8988T (cell line): ENCODE results near the gene RAB44.

Experiments
- DNase-seq: peaks from one replicate; pipeline ENCODE4 v3.0.0; 2011

RAB44 gene

GRCh38 chr6:36755435-36756348 lies 58.1 kb downstream of the RAB44 start:
- DNase-seq = peak; percentile 65

DNA sequence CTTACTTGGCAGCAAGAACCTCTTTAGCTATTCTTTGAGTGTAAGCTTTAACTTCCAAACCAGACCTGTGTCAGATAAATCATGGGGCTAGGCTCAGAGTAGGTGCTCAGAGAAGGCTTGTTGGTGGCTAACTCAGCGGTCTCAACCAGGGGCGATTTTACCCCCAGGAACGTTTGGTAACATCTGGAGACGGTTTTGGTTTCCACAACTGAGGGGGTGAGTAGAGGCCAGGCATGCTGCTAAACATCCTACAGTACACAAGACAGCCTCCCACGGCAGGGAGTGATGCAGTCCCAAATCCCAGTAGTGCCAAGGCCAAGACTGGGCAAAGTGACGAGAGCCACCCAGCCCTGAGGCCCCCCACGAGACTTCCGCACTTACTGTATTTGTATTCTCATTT lies 59.2 kb downstream of the RAB44 start:
- DNase-seq = no peak

DNA sequence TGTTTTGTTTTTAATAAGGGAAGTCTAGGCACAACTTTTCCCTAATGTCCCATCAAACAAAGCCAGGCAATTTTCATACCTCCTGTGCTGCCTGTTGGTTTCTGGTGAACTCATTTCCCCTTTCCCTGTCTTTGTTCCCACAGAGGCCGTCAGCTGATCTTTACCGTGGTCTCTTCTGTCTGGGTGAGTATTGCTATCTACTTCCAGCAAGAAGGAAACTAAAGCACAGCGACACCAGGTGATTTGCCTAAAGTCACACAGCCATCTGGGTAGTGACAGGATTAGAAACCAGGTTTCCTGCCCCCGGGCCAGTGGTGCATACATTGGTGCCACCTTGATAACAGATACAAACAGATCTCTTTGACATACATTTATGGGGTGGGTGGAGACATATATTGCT lies 59.6 kb downstream of the RAB44 start:
- DNase-seq = no peak

DNA sequence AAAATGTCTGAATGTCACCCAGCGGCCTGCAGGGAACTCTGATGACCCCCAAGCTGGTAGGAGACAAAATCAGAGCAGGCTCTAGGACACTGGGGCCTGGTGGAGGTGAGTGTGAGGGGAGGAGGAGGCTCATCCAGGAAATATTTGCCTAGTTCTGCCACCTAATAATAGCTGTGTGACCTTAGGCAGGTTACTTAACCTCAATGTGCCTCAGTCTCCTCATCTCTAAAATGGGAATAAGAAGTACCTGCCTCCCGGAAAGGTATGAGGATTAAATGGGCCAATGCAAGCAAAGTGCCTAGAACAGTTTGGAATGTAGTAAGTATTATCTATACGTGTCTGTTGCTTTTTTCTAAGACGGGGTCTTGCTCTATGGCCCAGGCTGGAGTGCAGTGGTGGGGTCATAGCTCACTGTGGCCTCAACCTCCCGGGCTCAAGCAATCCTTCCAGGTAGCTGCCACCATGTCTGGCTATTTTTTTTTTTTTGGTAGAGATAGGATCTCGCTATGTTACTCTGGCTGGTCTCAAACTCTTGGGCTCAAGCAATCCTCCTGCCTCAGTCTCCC lies 60.4 kb downstream of the RAB44 start:
- DNase-seq = no peak

GRCh38 chr6:36758516-36759147 lies 61.0 kb downstream of the RAB44 start:
- no peak for DNase-seq

GRCh38 chr6:36759148-36759759 lies 61.6 kb downstream of the RAB44 start:
- peak; percentile 97 for DNase-seq

GRCh38 chr6:36760685-36761435 lies 63.2 kb downstream of the RAB44 start:
- DNase-seq = no peak

DNA sequence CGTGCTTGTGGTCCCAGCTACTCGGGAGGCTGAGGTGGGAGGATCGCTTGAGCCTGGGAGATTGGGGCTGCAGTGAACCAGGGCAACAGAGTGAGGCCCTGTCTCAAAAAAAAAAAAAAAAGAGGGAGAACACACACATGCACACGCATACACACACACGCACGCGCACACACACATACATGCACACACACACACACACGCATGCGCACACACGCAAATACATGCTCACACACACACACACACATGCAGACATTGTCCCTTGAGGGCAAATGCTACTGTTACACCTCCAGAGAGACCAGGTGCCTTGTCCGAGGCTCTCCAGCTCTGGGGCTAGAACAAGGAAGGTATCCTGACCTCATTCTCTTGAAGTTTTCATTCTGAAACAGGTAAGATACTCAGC lies 64.5 kb downstream of the RAB44 start:
- no peak for DNase-seq

DNA sequence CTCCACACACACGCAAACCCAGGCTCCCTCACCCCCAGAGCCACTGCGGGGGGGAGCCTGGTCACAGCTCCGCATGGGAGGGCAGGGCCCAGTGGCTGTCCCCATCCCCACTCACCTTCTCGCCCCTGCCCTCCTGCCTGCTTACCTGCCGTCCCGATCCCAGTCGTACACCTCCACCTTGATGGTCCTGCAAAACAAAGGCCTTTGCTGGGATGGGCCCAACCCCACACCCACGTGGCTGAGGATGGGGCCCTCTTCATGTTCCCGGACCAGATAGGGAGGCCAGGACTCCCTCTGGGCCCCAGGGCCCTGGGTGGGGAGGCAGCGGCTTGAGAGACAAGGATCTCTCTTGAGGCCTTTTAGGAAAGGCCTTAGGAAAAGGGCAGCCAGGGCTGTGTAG lies 67.6 kb downstream of the RAB44 start:
- no peak for DNase-seq

DNA sequence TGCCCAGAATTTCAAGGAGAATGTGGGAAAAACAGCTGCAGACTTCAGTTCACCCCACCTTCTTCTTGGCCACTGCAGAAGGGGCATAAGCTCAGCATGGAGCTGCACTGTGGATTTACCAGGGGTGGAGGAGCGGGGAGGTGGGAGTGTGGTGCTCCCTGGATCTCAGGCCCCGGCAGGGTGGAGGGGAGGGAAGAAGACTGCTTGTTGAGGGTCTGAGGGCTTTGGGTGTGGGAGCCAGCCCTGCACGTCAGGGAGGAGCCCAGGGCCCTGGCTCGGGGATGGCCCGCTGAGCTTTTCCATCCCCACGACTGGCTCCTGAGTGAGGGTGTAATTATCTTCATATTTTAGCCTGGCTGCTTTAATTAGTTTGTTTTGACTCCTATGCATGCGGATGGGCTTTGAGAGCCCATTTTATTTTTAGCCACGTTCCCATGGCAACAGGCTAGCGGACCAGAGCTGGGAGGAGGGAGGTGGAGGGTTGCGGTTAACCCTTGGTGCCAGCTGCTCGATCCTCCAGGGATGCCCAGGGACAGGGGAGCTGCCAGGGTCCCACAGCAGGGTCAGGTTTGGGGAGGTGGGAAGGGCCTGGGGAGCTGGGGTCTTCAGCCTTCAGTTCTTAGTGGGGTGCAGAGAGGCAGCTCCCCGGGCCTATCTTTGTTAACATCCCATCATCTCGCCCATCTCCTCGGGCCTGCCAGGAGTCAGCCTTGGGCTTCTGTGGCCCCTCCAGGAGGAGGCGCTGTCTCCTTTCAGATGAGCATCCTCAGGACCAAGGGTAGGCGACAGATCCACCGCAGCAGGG lies 68.2 kb downstream of the RAB44 start:
- peak; percentile 77 for DNase-seq

GRCh38 chr6:36766399-36766945 lies 68.8 kb downstream of the RAB44 start:
- DNase-seq = no peak

GRCh38 chr6:36769183-36769675 lies 71.6 kb downstream of the RAB44 start:
- no peak for DNase-seq

DNA sequence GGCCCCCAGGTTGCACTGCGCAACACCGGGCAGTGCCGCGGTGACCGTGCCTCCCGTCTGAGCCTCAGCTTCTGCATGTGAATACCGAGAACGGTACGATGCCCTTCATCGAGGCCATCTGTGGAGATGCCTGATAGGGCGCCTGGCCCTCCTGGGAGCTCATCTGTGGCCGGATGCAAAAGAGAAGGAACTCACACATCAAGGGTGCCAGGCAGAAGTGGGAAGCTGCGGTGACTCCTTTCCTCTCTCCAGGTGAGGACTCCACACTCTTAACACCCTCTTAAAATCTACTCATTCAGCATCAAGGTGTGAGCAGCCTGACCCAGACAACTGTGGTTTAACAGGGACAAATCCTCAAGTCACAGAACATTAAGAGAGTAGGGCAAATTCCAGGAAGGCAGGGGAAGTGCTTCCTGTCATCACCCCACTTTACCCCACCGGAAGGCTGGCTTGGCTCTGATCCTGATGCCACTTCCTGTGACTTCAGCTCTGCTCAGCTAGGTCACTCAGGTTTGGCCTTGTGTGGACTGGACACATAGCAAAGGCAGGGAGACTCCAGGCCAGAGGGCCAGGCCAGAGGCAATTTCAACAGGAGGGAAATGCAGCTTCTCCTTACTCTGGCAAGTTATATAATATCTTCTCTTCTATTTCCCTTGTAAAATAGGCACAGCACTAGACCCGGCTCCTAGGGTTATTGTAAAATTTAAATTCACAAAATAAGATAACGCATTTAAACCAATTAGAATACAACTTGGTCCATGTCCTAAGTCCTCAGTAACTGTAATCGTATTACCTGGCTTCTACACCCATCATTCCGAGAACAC lies 72.3 kb downstream of the RAB44 start:
- DNase-seq = no peak

DNA sequence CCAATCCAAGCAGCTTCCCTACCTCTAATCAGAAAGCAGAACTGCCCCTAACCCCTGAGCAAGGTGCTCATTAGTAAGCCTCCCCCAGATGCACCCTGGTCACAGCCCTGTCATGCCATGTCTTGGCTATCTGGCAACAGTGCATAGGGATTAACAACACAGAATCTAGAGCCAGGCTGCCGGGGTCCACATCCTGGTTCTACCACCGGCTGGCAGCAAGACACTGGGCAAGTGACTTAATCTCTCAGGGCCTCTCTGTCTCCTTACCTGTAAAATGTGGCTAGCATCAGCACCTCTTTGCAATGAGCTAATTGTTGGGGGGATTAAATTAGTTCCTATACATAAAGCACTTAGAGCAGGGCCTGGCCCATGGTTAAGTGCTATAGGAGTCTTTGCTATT lies 73.5 kb downstream of the RAB44 start:
- no peak for DNase-seq

DNA sequence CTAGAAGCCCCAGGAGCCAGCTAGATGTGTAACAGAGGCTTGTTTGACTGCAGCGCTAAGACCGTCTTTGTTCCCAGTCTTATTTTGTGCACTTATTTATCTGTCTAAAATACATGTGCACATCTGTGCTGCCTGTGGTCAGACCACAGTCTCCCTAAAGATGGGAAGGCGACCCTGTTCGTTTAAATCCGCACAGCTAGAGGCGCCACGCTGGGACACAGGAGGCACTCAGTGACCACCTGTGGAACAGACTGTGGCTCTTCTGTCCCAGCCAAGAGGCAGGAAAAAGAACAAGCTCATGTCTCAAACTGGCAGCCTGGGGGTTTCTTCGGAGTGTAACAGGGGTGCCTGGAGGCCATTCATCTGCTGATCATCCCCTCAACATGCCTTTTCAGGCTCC lies 74.8 kb downstream of the RAB44 start:
- DNase-seq = no peak

GRCh38 chr6:36774331-36774730 lies 76.7 kb downstream of the RAB44 start:
- DNase-seq = no peak

DNA sequence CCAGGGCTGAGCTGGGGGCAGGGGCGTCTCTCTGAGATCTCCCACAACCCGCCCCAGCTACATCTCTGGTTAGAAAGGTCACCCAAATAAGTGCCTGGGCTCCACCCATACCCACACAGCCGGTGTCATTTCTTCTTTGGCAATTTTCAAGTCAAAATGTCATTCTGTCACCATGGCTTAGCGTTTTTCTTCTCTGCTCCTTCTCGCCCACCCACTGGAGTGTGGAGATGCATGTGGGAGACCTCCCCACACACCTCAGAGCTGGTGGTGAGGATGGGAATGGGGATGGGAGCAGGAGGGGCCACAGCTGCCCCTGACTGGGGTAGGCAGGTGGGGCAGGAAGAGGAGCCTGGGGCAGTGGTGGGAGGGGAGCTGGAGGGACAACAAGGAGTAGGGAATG lies 78.5 kb downstream of the RAB44 start:
- DNase-seq = no peak

DNA sequence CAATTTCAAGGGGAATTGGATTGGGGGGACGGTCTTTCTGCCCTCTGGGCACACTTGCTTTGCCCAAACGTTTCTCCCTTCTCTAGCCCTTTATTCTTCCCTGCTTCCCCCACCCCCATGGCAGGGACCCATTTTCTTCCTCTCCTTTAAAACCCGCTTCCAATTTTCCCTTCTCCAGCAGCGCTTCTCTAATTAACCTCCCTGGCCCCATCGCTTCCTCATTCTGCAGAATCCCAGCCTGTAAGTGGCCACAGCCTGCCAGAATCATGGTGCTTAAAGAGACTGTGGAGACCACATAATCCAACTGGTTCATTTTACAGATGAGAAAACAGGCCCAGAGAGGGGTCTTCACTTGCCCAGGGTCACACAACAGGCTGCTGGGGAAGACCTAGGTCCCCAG lies 80.2 kb downstream of the RAB44 start:
- no peak for DNase-seq

DNA sequence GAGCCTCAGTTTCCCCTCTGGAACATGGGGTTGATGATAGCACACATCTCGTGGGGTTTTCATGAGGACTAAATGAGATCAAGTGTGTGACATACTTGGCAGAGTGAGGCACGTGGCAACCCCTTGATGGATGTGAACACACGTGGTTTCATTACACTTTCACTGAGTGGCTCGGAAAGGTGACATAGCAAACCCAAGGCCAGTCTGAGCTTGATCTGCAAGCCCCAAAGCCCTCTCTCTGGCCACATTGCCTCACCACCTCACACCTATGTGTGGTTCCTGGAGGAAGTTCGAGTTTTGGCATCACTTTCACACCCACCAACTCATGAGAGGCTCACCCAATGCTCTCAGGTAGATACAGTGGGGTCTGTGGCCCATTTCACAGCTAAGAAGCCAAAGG lies 81.6 kb downstream of the RAB44 start:
- DNase-seq = no peak

DNA sequence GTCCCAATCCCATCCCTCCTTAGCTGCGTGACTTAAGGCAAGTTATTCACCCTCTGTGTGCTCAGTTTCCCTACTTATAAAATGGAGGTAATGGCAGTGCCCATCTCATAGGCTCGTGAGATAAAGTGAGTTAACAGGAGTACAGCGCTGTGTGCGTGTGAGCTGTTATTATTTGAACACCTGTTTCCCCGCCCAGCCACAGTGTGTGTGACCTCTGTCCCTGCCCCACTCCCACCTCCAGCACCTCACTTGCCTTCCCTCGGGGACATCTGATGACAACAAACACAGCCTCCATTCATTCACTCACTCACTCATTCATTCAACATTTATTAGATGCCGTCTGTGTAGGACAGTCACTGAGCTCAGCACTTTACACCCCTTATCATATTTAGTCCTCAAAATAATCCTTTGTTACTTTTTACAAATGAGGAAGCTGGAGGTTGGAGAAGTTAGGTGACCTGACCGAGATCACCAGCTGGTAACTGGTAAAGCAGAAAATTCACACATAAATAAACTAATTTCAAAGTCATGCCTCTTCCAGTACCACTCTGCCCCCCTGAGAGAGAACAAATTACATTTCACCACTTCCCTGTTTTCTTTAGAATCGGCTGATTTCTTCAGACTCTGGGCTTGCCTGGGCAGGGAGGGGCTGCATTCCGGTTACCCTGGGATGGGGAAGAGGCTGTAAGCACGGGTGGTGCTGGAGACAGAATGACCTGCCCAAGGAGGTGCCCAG lies 83.0 kb downstream of the RAB44 start:
- no peak for DNase-seq
